ENCODE results near the gene PLPP3.

PLPP3 gene

GRCh38 chr1:56586502-56586901, 7.1 kb upstream of the PLPP3 start (continued):
- TF ChIP-seq ZSCAN30 (tag by site-specific recombination; IDR thresholded peaks at IDR 0.05) (no peak), REPIN1 (tag by site-specific recombination; IDR thresholded peaks at IDR 0.05; ENCODE audit: low read depth) (no peak), ZNF114 (tag by site-specific recombination; IDR thresholded peaks at IDR 0.05) (no peak), ZBTB49 (tag by site-specific recombination; IDR thresholded peaks at IDR 0.05; ENCODE audit: low read depth) (no peak), ZNF560 (tag by site-specific recombination; IDR thresholded peaks at IDR 0.05; ENCODE audit: borderline replicate concordance) (no peak), YY2 (tag by site-specific recombination; IDR thresholded peaks at IDR 0.05) (no peak), ZNF639 (tag by site-specific recombination; IDR thresholded peaks at IDR 0.05) (no peak), ZNF514 (tag by site-specific recombination; IDR thresholded peaks at IDR 0.05) (no peak)

- Histone ChIP-seq H3K9me3 (ENCODE audit: control insufficient read depth, insufficient read depth, low read depth, low read length) (no peaks in the 10 kb centered on the region), H3K4me3 (ENCODE audit: low read depth, low read length) (no peak overlapping the region), H3K36me3 (ENCODE audit: control insufficient read depth in 2 of 2, insufficient read depth in 1 of 2, low read length in 2 of 2) (no peaks in the 10 kb centered on the region), H3K4me1 (ENCODE audit: control insufficient read depth, insufficient read depth, low read length) (no peaks in the 10 kb centered on the region), H3K27ac (ENCODE audit: extremely low read depth, low read depth, low read length) (no peak overlapping the region)
- TF ChIP-seq EGR2 (tag by site-specific recombination; IDR thresholded peaks at IDR 0.05; ENCODE audit: low read depth) (no peak), ZNF239 (tag by site-specific recombination; IDR thresholded peaks at IDR 0.05) (no peak), ZNF701 (tag by site-specific recombination; IDR thresholded peaks at IDR 0.05) (no peak), ZSCAN5A (tag by site-specific recombination; IDR thresholded peaks at IDR 0.05) (no peak), ZNF362 (tag by site-specific recombination; IDR thresholded peaks at IDR 0.05) (no peak), ZNF610 (tag by site-specific recombination; IDR thresholded peaks at IDR 0.05; ENCODE audit: borderline replicate concordance) (no peak), ZNF514 (tag by site-specific recombination; IDR thresholded peaks at IDR 0.05) (no peak), ZNF658 (tag by site-specific recombination; IDR thresholded peaks at IDR 0.05) (no peak), ZNF202 (tag by site-specific recombination; IDR thresholded peaks at IDR 0.05; ENCODE audit: borderline replicate concordance) (no peak), ZSCAN18 (tag by site-specific recombination; IDR thresholded peaks at IDR 0.05) (no peak), ZBTB7A (tag by site-specific recombination; IDR thresholded peaks at IDR 0.05; ENCODE audit: low read depth) (no peak), ZBTB48 (tag by site-specific recombination; IDR thresholded peaks at IDR 0.05) (no peak)
- ChIA-PET POLR2A (interaction anchor here (0.6 kb wide), 1 partner anchor 189 kb away, joined by 6 read pairs; no protein-coding TSS in a partner anchor), CTCF (interaction anchor here (0.5 to 4.0 kb wide), 17 partner anchors 9 to 1447 kb away, joined by 3 to 24 read pairs (median 4); no protein-coding TSS in a partner anchor)
These were observed 6.6 kb upstream of the PLPP3 start for GRCh38 chr1:56585985-56586384.

Data from HEK293 (cell line).